ENCODE results near the gene CYP4Z1. TPM values are rescaled to one million over a fixed set of nuclear protein-coding genes. Genes with fewer than 3 reads are reported as not detected.

Gene CYP4Z1
- total RNA-seq (2014; rRNA removed; shearing (Covaris generic)), result not detected in 2 replicates
- polyA plus RNA-seq (2016; fragmentation: Nextera tagmentation; extraction: Ambion mirVana), result not detected in 2 replicates

GRCh38 chr1:47067097-47067594 lies at the start of gene CYP4Z1:
TSS of gene CYP4Z1 (plus strand) at chr1:47067231. CDS start at chr1:47067491, 260 bp downstream.
- Histone ChIP-seq H3K9me2 (ENCODE audit: insufficient read depth) (no peaks in the 10 kb centered on the region), H3K4me3 (no peak within 1 kb of the TSS), H4K20me1 (ENCODE audit: insufficient read depth) (no peaks in the 10 kb centered on the region), H3K27ac (no peak within 1 kb of the TSS), H3K36me3 (ENCODE audit: low read depth) (no peaks in the 10 kb centered on the region), H3K9me3 (ENCODE audit: low read depth) (no peaks in the 10 kb centered on the region), H3K27me3 (replicated peaks; ENCODE audit: insufficient read depth) (no peaks in the 10 kb centered on the region), H2AFZ (no peak within 1 kb of the TSS), H3F3A (ENCODE audit: insufficient read depth) (no peaks in the 10 kb centered on the region), H3K4me1 (ENCODE audit: insufficient read depth) (no peaks in the 10 kb centered on the region), H3K9ac (no peak within 1 kb of the TSS), H3K79me2 (ENCODE audit: insufficient read depth) (no peaks in the 10 kb centered on the region), H3K4me2 (ENCODE audit: unreplicated experiment) (no peak within 1 kb of the TSS)
- TF ChIP-seq EZH2 (IDR thresholded peaks at IDR 0.05; ENCODE audit: insufficient read depth, poor library complexity, severe bottlenecking) (no peak), EZH2phosphoT487 (IDR thresholded peaks at IDR 0.05; ENCODE audit: insufficient read depth, low read depth) (no peak)
- in situ Hi-C loops (cut with MboI), result no loop called here
- no peak for DNase-seq

GRCh38 chr1:47021070-47021469 lies 46.0 kb upstream of the CYP4Z1 start:
- no peaks in the 10 kb centered on the region for H3K9me3 ChIP-seq (ENCODE audit: low read depth)
- no peak overlapping the region for H3K4me3 ChIP-seq
- H3K27me3 ChIP-seq (replicated peaks; ENCODE audit: insufficient read depth), result peaks cover 4% of the 10 kb centered on the region; the same call in 1 of the 2 replicates
- H3K79me2 ChIP-seq (ENCODE audit: insufficient read depth), result no peaks in the 10 kb centered on the region
- no peak for DNase-seq
- TF ChIP-seq EZH2 (IDR thresholded peaks at IDR 0.05; ENCODE audit: insufficient read depth, poor library complexity, severe bottlenecking) (no peak), EZH2phosphoT487 (IDR thresholded peaks at IDR 0.05; ENCODE audit: insufficient read depth, low read depth) (no peak)
- no peaks in the 10 kb centered on the region for H4K20me1 ChIP-seq (ENCODE audit: insufficient read depth)
- no peaks in the 10 kb centered on the region for H3K9me2 ChIP-seq (ENCODE audit: insufficient read depth)
- H3K36me3 ChIP-seq (ENCODE audit: low read depth), result no peaks in the 10 kb centered on the region
- no peak overlapping the region for H3K9ac ChIP-seq
- H3K4me2 ChIP-seq (ENCODE audit: unreplicated experiment), result no peak overlapping the region
- no peak overlapping the region for H3K27ac ChIP-seq
- 24 to 28% methylated on average over 2 of the region's 2 CpGs for WGBS, 2 experiments (ENCODE audit: low coverage in 1 of 2, low lambda C conversion rate in 2 of 2, missing lambda C conversion rate in 2 of 2)
- in situ Hi-C loops (cut with MboI), result no loop called here
- H3K4me1 ChIP-seq (ENCODE audit: insufficient read depth), result no peaks in the 10 kb centered on the region
- H2AFZ ChIP-seq, result no peak overlapping the region
- no peaks in the 10 kb centered on the region for H3F3A ChIP-seq (ENCODE audit: insufficient read depth)

DNA sequence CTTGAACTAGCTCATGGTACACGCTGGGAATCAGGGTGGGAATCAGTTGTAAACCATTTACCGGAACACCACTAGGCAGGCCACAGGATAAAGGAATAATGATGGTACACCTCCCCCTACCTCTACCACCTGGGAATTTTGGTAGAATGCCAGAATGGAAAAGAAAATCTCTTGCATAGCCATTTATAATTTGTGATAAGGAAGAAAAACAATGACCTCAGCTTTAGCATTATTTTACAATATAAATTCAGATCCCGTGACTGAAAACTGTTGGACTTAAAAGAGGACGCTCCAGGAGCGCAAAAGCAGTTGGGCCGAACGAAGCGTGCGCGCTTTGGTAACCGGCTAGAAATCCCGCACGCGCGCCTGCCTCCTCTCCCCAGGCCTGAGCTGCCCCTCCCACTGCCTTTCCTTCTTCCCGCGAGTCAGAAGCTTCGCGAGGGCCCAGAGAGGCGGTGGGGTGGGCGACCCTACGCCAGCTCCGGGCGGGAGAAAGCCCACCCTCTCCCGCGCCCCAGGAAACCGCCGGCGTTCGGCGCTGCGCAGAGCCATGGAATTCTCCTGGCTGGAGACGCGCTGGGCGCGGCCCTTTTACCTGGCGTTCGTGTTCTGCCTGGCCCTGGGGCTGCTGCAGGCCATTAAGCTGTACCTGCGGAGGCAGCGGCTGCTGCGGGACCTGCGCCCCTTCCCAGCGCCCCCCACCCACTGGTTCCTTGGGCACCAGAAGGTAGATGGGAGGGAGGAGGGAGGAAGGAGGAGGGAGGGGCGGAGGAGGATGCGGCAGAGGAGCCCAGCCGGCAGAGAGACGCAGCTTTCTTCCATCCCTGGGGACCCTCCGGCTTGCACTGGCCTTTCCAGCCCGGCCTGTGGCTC lies 43.5 kb upstream of the CYP4Z1 start, which contains the start of gene CYP4X1:
Gene CYP4X1, plus strand, starts transcription at position 402 of the 873 bp plus-strand sequence. Its CDS starts 149 bp downstream, at position 551.
- H3K36me3 ChIP-seq (ENCODE audit: low read depth), result no peaks in the 10 kb centered on the region
- H3K27me3 ChIP-seq (replicated peaks; ENCODE audit: insufficient read depth), result peaks cover 4% of the 10 kb centered on the region; the same call in 1 of the 2 replicates
- no peaks in the 10 kb centered on the region for H4K20me1 ChIP-seq (ENCODE audit: insufficient read depth)
- H3K4me3 ChIP-seq, result no peak within 1 kb of the TSS
- in situ Hi-C loops (cut with MboI), result no loop called here
- no peaks in the 10 kb centered on the region for H3K79me2 ChIP-seq (ENCODE audit: insufficient read depth)
- WGBS, 2 experiments (ENCODE audit: low coverage in 1 of 2, low lambda C conversion rate in 2 of 2, missing lambda C conversion rate in 2 of 2), result 8% methylated on average over 46 to 47 of the region's 49 CpGs
- H3K9ac ChIP-seq, result no peak within 1 kb of the TSS
- H3K27ac ChIP-seq, result no peak within 1 kb of the TSS
- no peak for TF ChIP-seq EZH2 (IDR thresholded peaks at IDR 0.05; ENCODE audit: insufficient read depth, poor library complexity, severe bottlenecking)
- no peak for TF ChIP-seq EZH2phosphoT487 (IDR thresholded peaks at IDR 0.05; ENCODE audit: insufficient read depth, low read depth)
- H3K9me2 ChIP-seq (ENCODE audit: insufficient read depth), result no peaks in the 10 kb centered on the region
- no peak within 1 kb of the TSS for H3K4me2 ChIP-seq (ENCODE audit: unreplicated experiment)
- H3F3A ChIP-seq (ENCODE audit: insufficient read depth), result no peaks in the 10 kb centered on the region
- H2AFZ ChIP-seq, result no peak within 1 kb of the TSS
- H3K9me3 ChIP-seq (ENCODE audit: low read depth), result no peaks in the 10 kb centered on the region
- DNase-seq, result peak; percentile 5
- no peaks in the 10 kb centered on the region for H3K4me1 ChIP-seq (ENCODE audit: insufficient read depth)

DNA sequence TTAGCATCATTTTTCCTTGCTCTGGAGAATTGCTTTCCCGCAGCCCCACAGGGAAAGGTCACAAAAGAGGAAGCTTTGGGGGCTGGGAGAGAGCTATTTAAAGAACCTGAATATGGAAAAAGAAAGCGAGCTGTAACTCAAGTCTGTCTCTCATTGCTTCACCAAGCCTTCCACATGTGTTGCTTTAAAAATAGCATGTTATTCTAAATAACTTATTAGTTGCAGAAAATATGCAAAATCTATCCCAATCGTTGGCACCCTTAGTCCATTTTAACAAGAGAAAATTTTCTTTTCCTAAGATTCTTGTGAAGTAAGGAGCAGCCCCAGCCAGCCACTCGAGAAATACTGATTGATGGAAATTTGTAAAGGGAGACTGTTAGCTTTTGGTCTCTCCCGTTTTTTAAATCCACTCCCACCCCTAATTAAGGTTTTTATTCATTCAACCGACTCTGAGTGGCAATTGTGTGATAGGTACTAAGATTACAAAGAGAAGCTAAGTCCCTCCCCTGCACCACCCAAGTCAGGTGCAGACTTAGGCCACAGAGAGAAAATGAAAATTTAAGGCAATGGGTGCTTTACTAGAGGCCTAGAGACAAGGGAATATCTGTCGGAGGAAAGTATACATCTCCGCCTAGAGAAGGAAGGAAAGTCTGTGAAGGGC lies 42.8 kb upstream of the CYP4Z1 start:
- H3K79me2 ChIP-seq (ENCODE audit: insufficient read depth), result no peaks in the 10 kb centered on the region
- no peak overlapping the region for H3K4me2 ChIP-seq (ENCODE audit: unreplicated experiment)
- H3F3A ChIP-seq (ENCODE audit: insufficient read depth), result no peaks in the 10 kb centered on the region
- H4K20me1 ChIP-seq (ENCODE audit: insufficient read depth), result no peaks in the 10 kb centered on the region
- WGBS, 2 experiments (ENCODE audit: low coverage in 1 of 2, low lambda C conversion rate in 2 of 2, missing lambda C conversion rate in 2 of 2), result 9 to 12% methylated on average over 8 of the region's 8 CpGs
- H3K4me1 ChIP-seq (ENCODE audit: insufficient read depth), result no peaks in the 10 kb centered on the region
- in situ Hi-C loops (cut with MboI), result no loop called here
- no peak overlapping the region for H2AFZ ChIP-seq
- no peaks in the 10 kb centered on the region for H3K9me3 ChIP-seq (ENCODE audit: low read depth)
- H3K4me3 ChIP-seq, result no peak overlapping the region
- no peak overlapping the region for H3K9ac ChIP-seq
- no peaks in the 10 kb centered on the region for H3K36me3 ChIP-seq (ENCODE audit: low read depth)
- no peak for DNase-seq
- H3K27ac ChIP-seq, result no peak overlapping the region
- H3K9me2 ChIP-seq (ENCODE audit: insufficient read depth), result no peaks in the 10 kb centered on the region
- no peak for TF ChIP-seq EZH2 (IDR thresholded peaks at IDR 0.05; ENCODE audit: insufficient read depth, poor library complexity, severe bottlenecking)
- TF ChIP-seq EZH2phosphoT487 (IDR thresholded peaks at IDR 0.05; ENCODE audit: insufficient read depth, low read depth), result no peak
- H3K27me3 ChIP-seq (replicated peaks; ENCODE audit: insufficient read depth), result peaks cover 4% of the 10 kb centered on the region; the same call in 1 of the 2 replicates
